CD4-positive, alpha-beta T cell treated with Interleukin-17A for 1 hour (primary cell): Measurements from ENCODE around the gene MRPS25.
A peak's percentile ranks its signal among the peaks of the same experiment; 100 is the strongest.

Experiments used
- DNase-seq: peaks from one replicate; pipeline ENCODE4 v3.0.0-alpha.2; 2020

MRPS25 gene

GRCh38 chr3:15081960-15082664, 17.0 kb upstream of the MRPS25 start:
- no peak for DNase-seq

- no peak for DNase-seq
These were observed 14.0 kb upstream of the MRPS25 start for GRCh38 chr3:15079091-15079490.

GRCh38 chr3:15074500-15074899, 9.4 kb upstream of the MRPS25 start:
- no peak for DNase-seq

GRCh38 chr3:15071699-15072098, 6.6 kb upstream of the MRPS25 start:
- DNase-seq = no peak

- DNase-seq = no peak
These were observed 4.3 kb upstream of the MRPS25 start for GRCh38 chr3:15069441-15069840.

- DNase-seq = no peak
These were observed 1.4 kb upstream of the MRPS25 start for GRCh38 chr3:15066467-15066866.

- no peak for DNase-seq
These were observed 464 bp upstream of the MRPS25 start for GRCh38 chr3:15065550-15066007.

- peak; percentile 18 for DNase-seq
These were observed 748 bp downstream of the MRPS25 start for GRCh38 chr3:15064299-15064834.

- DNase-seq = no peak
These were observed 1.3 kb downstream of the MRPS25 start for GRCh38 chr3:15063656-15064286.

GRCh38 chr3:15063238-15063637, 1.9 kb downstream of the MRPS25 start:
- no peak for DNase-seq

GRCh38 chr3:15060029-15060428, 5.1 kb downstream of the MRPS25 start:
- no peak for DNase-seq

- DNase-seq = no peak
These were observed 8.3 kb downstream of the MRPS25 start for GRCh38 chr3:15056676-15057404.

- DNase-seq = peak; percentile 53
These were observed 10.0 kb downstream of the MRPS25 start for GRCh38 chr3:15055019-15055557.

GRCh38 chr3:15053541-15053940, 11.6 kb downstream of the MRPS25 start:
- DNase-seq = no peak

- no peak for DNase-seq
These were observed 12.5 kb downstream of the MRPS25 start for GRCh38 chr3:15052335-15053242.

- peak; percentile 48 for DNase-seq
These were observed 13.6 kb downstream of the MRPS25 start for GRCh38 chr3:15051531-15051930.

GRCh38 chr3:15050405-15051092, 14.6 kb downstream of the MRPS25 start:
- DNase-seq = no peak

- no peak for DNase-seq
These were observed 15.5 kb downstream of the MRPS25 start for GRCh38 chr3:15049584-15049983.

GRCh38 chr3:15045667-15046066, 19.4 kb downstream of the MRPS25 start:
- no peak for DNase-seq

- no peak for DNase-seq
These were observed 20.8 kb downstream of the MRPS25 start for GRCh38 chr3:15044326-15044725.

GRCh38 chr3:15043408-15044171, 21.5 kb downstream of the MRPS25 start:
- DNase-seq = no peak
